ENCODE measurements around the gene HOXA6.

DNA sequence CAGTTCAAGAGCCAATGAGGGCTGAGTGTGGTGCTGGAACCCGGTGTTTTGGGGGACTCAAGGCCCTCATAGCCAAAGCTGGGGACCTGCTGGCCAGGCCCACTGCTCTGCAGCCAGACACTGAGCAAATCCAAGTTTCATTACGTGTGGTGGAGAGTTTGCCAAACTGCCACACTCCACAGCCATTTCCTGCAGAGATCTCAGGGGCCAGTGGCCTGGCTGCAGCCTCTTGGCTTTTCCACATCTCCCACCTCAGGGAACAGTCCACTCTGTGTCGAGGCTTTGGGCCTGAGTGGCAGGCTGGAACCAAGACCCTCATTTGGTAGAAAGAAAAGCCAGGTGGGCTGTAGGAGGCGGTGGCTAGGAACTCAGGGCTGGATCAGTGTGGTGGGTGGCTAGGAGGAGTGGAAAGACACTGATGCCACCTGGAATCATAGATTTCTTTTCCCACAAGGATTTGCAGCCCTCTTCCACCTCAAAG lies 34.3 kb upstream of the HOXA6 start:
- TF ChIP-seq CTCF (IDR thresholded peaks at IDR 0.05) (no peak), POLR2A (IDR thresholded peaks at IDR 0.05) (no peak)

All from lower leg skin (tissue), 3 donors.